Measurements from ENCODE around the gene TEDC1. TPM values are rescaled to one million over a fixed set of nuclear protein-coding genes. Genes with fewer than 3 reads are reported as not detected.
"Not testable (repeated sequence)": the region's sequence is repeated elsewhere in the genome, so short reads cannot be mapped to it uniquely, and the experiment has no call there.

The TEDC1 gene
- total RNA-seq, 3 donors from 2014 or later, result 4.9 to 7.8 (median 6.7) TPM

GRCh38 chr14:105540811-105541210, 49.8 kb downstream of the TEDC1 start:
- no peak overlapping the region for H3K27ac ChIP-seq
- intact Hi-C loops (cut with DNase I; ENCODE audit: low total_unique reads), result no loop called here
- H3K27me3 ChIP-seq, result peaks cover 2 to 9% of the 10 kb centered on the region in 2 donors
- no peaks in the 10 kb centered on the region for H3K4me1 ChIP-seq
- no peak for DNase-seq (ENCODE audit: low spot score in 2 of 2)
- no peak overlapping the region for H3K4me3 ChIP-seq
- peaks cover 7 to 13% of the 10 kb centered on the region in 2 donors for H3K9me3 ChIP-seq
- TF ChIP-seq CTCF (IDR thresholded peaks at IDR 0.05), result no peak
- no peak for TF ChIP-seq POLR2AphosphoS5 (IDR thresholded peaks at IDR 0.05)
- no peak for TF ChIP-seq POLR2A (IDR thresholded peaks at IDR 0.05)
- H3K36me3 ChIP-seq, result no peaks in the 10 kb centered on the region

- H3K27me3 ChIP-seq, result peaks cover 2 to 9% of the 10 kb centered on the region in 2 donors
- no peak for TF ChIP-seq POLR2A (IDR thresholded peaks at IDR 0.05)
- no peak for TF ChIP-seq CTCF (IDR thresholded peaks at IDR 0.05)
- no peak for TF ChIP-seq POLR2AphosphoS5 (IDR thresholded peaks at IDR 0.05)
- H3K9me3 ChIP-seq, result peaks cover 7 to 13% of the 10 kb centered on the region in 2 donors
- no peak for DNase-seq (ENCODE audit: low spot score in 2 of 2)
- no peaks in the 10 kb centered on the region for H3K36me3 ChIP-seq
- no peaks in the 10 kb centered on the region for H3K4me1 ChIP-seq
- no peak overlapping the region for H3K4me3 ChIP-seq
- H3K27ac ChIP-seq, result no peak overlapping the region
- intact Hi-C loops (cut with DNase I; ENCODE audit: low total_unique reads), result no loop called here
Observed at GRCh38 chr14:105541218-105541875, 50.3 kb downstream of the TEDC1 start.

- intact Hi-C loops (cut with DNase I; ENCODE audit: low total_unique reads); H3K36me3 ChIP-seq; H3K27ac ChIP-seq; H3K4me3 ChIP-seq; DNase-seq (ENCODE audit: low spot score in 2 of 2); H3K4me1 ChIP-seq; H3K27me3 ChIP-seq: not testable (repeated sequence)
- peaks cover 7 to 13% of the 10 kb centered on the region in 2 donors for H3K9me3 ChIP-seq
Observed at GRCh38 chr14:105545676-105546075, 54.6 kb downstream of the TEDC1 start.

- H3K27me3 ChIP-seq; H3K4me1 ChIP-seq; intact Hi-C loops (cut with DNase I; ENCODE audit: low total_unique reads); DNase-seq (ENCODE audit: low spot score in 2 of 2); H3K36me3 ChIP-seq; H3K27ac ChIP-seq; H3K4me3 ChIP-seq: not testable (repeated sequence)
- H3K9me3 ChIP-seq, result peaks cover 7 to 13% of the 10 kb centered on the region in 2 donors
Observed at GRCh38 chr14:105546410-105546809, 55.4 kb downstream of the TEDC1 start.

GRCh38 chr14:105547072-105547471, 56.0 kb downstream of the TEDC1 start:
- H3K4me3 ChIP-seq; DNase-seq (ENCODE audit: low spot score in 2 of 2): not testable (repeated sequence)

GRCh38 chr14:105547741-105548169, 56.7 kb downstream of the TEDC1 start:
- no peaks in the 10 kb centered on the region for H3K36me3 ChIP-seq
- TF ChIP-seq POLR2A (IDR thresholded peaks at IDR 0.05), result no peak
- TF ChIP-seq POLR2AphosphoS5 (IDR thresholded peaks at IDR 0.05), result no peak
- no peak for TF ChIP-seq CTCF (IDR thresholded peaks at IDR 0.05)
- no peaks in the 10 kb centered on the region for H3K27me3 ChIP-seq
- H3K9me3 ChIP-seq, result peaks cover 4 to 9% of the 10 kb centered on the region in 2 donors
- DNase-seq (ENCODE audit: low spot score in 2 of 2), result no peak
- H3K4me1 ChIP-seq, result no peaks in the 10 kb centered on the region
- intact Hi-C loops (cut with DNase I; ENCODE audit: low total_unique reads), result no loop called here
- no peak overlapping the region for H3K27ac ChIP-seq
- H3K4me3 ChIP-seq, result no peak overlapping the region

More at GRCh38 chr14:105547072-105547471, 56.0 kb downstream of the TEDC1 start:
- peaks cover 7 to 13% of the 10 kb centered on the region in 2 donors for H3K9me3 ChIP-seq
- H3K4me1 ChIP-seq; H3K27me3 ChIP-seq; H3K36me3 ChIP-seq; H3K27ac ChIP-seq; intact Hi-C loops (cut with DNase I; ENCODE audit: low total_unique reads): not testable (repeated sequence)

Other genes with a start within 250 kb of the TEDC1 start
- gene BTBD6, start 242.7 kb upstream of the TEDC1 start, total RNA-seq, result 10 to 100 TPM; 37.0 to 86.1 (median 41.0) TPM
- gene BRF1, start 190.2 kb upstream of the TEDC1 start, total RNA-seq, result 10 to 100 TPM; 30.2 to 45.6 (median 38.6) TPM
- 10 to 100 TPM; 46.0 to 70.9 (median 67.8) TPM for gene PACS2, start 176.5 kb upstream of the TEDC1 start, total RNA-seq
- under 1 TPM; 0.33 to 0.64 (median 0.59) TPM for gene TEX22, start 92.7 kb upstream of the TEDC1 start, total RNA-seq
- gene MTA1, start 71.4 kb upstream of the TEDC1 start, total RNA-seq, result 10 to 100 TPM; 50.7 to 70.1 (median 68.8) TPM
- 100 to 1,000 TPM in 1 of 3 donors, 10 to 100 TPM in 2; 46.2 to 146 (median 92.1) TPM for gene CRIP2, start 16.4 kb upstream of the TEDC1 start, total RNA-seq
- gene CRIP1, start 4.4 kb upstream of the TEDC1 start, total RNA-seq, result 10 to 100 TPM; 24.1 to 32.8 (median 32.8) TPM
- 1 to 10 TPM; 2.4 to 9.2 (median 9.2) TPM for gene TMEM121, start 35.3 kb downstream of the TEDC1 start, total RNA-seq

All from breast epithelium (tissue), 4 donors.